Activated CD4-positive, alpha-beta T cell treated with anti-CD3 and anti-CD28 coated beads for 36 hours (primary cell): ENCODE measurements around the gene CELA2B. TPM values are rescaled to one million over a fixed set of nuclear protein-coding genes. Genes with fewer than 3 reads are reported as not detected.
A peak's percentile ranks its signal among the peaks of the same experiment; 100 is the strongest.
"Not testable (repeated sequence)": the region's sequence is repeated elsewhere in the genome, so short reads cannot be mapped to it uniquely, and the experiment has no call there.

Experiments used
- ATAC-seq: fragments of 200-7000 bp; cut with Tn5 transposase; one replicate; pipeline ENCODE4 v1.10.0; 2021; ENCODE audit warnings: mild to moderate bottlenecking, moderate library complexity
- CTCF ChIA-PET: fragments of 350-600 bp; sonication (Branson Sonifier 250); formaldehyde crosslinking; loops from one replicate; lab custom pipeline; 2021; ENCODE audit warnings: antibody characterized with exemption; lab: Charles Lee
- POLR2A ChIA-PET: fragments of 350-600 bp; sonication (Branson Sonifier 250); formaldehyde crosslinking; loops from one replicate; lab custom pipeline; 2021; ENCODE audit warnings: antibody characterized with exemption, inconsistent platforms; lab: Charles Lee
- DNase-seq: peaks from one replicate; pipeline ENCODE4 v3.0.0-alpha.2; 2020
- H3K27ac Mint-ChIP-seq: one replicate; pipeline ENCODE4 v1.8.0; 2021; ENCODE audit warnings: mixed read lengths
- H3K27me3 Mint-ChIP-seq: one replicate; pipeline ENCODE4 v1.8.0; 2021; ENCODE audit warnings: mixed read lengths
- H3K36me3 Mint-ChIP-seq: one replicate; pipeline ENCODE4 v1.8.0; 2021; ENCODE audit warnings: low read depth, mixed read lengths
- H3K4me1 Mint-ChIP-seq: one replicate; pipeline ENCODE4 v1.8.0; 2021; ENCODE audit warnings: mixed read lengths
- H3K4me3 Mint-ChIP-seq: one replicate; pipeline ENCODE4 v1.8.0; 2021; ENCODE audit warnings: mild to moderate bottlenecking, moderate library complexity, mixed read lengths
- H3K9me3 Mint-ChIP-seq: one replicate; pipeline ENCODE4 v1.8.0; 2021; ENCODE audit warnings: low read depth, mixed read lengths
- intact Hi-C, 2 experiments: fragments of 100-400 bp; cut with DNase I in 1 of 2; cut with micrococcal nuclease in 1 of 2; formaldehyde crosslinking; loops; one replicate each; pipeline versions ENCODE4 v1.14.2 to v1.15.1; 2022 to 2024; cut with DNase I, micrococcal nuclease
- total RNA-seq, 2 experiments: library from RNA; stranded (reverse); gene quantifications; one replicate each; pipeline ENCODE4 v1.2.3, GENCODE V29; 2021

CELA2B gene
- not detected for total RNA-seq

- no peaks in the 10 kb centered on the region for H3K36me3 Mint-ChIP-seq
- DNase-seq (no peak), ATAC-seq (no peak)
- no peaks in the 10 kb centered on the region for H3K27me3 Mint-ChIP-seq
- no peaks in the 10 kb centered on the region for H3K9me3 Mint-ChIP-seq
- intact Hi-C loops: no loop called here
- ChIA-PET POLR2A (no interaction called here), CTCF (no interaction called here)
- H3K4me1 Mint-ChIP-seq: no peaks in the 10 kb centered on the region
- H3K4me3 Mint-ChIP-seq: no peak within 1 kb of the TSS
- no peak within 1 kb of the TSS for H3K27ac Mint-ChIP-seq
Measured at GRCh38 chr1:15475752-15476314, at the start of gene CELA2B. TSS of gene CELA2B (plus strand) at chr1:15476104. CDS start at chr1:15476126, 22 bp downstream.

GRCh38 chr1:15426492-15427279 lies 49.2 kb upstream of the CELA2B start:
- POLR2A ChIA-PET: no interaction called here
- CTCF ChIA-PET: interaction anchor here (13.3 kb wide), 1 partner anchor 106 kb away, joined by 183 read pairs; no protein-coding TSS in a partner anchor
- Mint-ChIP-seq H3K4me1 (peaks cover 3% of the 10 kb centered on the region), H3K36me3 (peaks cover 7% of the 10 kb centered on the region), H3K27ac (no peak overlapping the region), H3K9me3 (no peaks in the 10 kb centered on the region), H3K4me3 (no peak overlapping the region), H3K27me3 (no peaks in the 10 kb centered on the region)
- intact Hi-C loops: no loop called here
- no peak for ATAC-seq
- no peak for DNase-seq

GRCh38 chr1:15427280-15427666 lies 48.6 kb upstream of the CELA2B start:
- H3K27ac Mint-ChIP-seq: no peak overlapping the region
- DNase-seq (no peak), ATAC-seq (no peak)
- POLR2A ChIA-PET: no interaction called here
- peaks cover 2% of the 10 kb centered on the region for H3K4me1 Mint-ChIP-seq
- CTCF ChIA-PET: interaction anchor here (13.3 kb wide), 1 partner anchor 107 kb away, joined by 183 read pairs; no protein-coding TSS in a partner anchor
- intact Hi-C loops: no loop called here
- H3K4me3 Mint-ChIP-seq: no peak overlapping the region
- H3K27me3 Mint-ChIP-seq: no peaks in the 10 kb centered on the region
- peaks cover 5% of the 10 kb centered on the region for H3K36me3 Mint-ChIP-seq
- no peaks in the 10 kb centered on the region for H3K9me3 Mint-ChIP-seq

- H3K4me3 Mint-ChIP-seq, ATAC-seq, H3K27ac Mint-ChIP-seq, H3K36me3 Mint-ChIP-seq, H3K9me3 Mint-ChIP-seq, intact Hi-C loops, H3K4me1 Mint-ChIP-seq, DNase-seq, H3K27me3 Mint-ChIP-seq: not testable (repeated sequence)
- ChIA-PET CTCF (interaction anchor here (1.1 to 13.3 kb wide), 2 partner anchors 20 to 108 kb away, joined by 4 to 183 read pairs; no protein-coding TSS in a partner anchor), POLR2A (interaction anchor here (0.6 kb wide), 1 partner anchor 76 kb away, joined by 4 read pairs; no protein-coding TSS in a partner anchor)
Measured at GRCh38 chr1:15428252-15428651, 47.7 kb upstream of the CELA2B start.

GRCh38 chr1:15428815-15429435 lies 47.0 kb upstream of the CELA2B start:
- no peak for DNase-seq
- CTCF ChIA-PET: interaction anchor here (1.1 to 13.3 kb wide), 2 partner anchors 21 to 108 kb away, joined by 4 to 183 read pairs; no protein-coding TSS in a partner anchor

GRCh38 chr1:15429701-15430149 lies 46.2 kb upstream of the CELA2B start:
- DNase-seq (no peak), ATAC-seq (no peak)
- Mint-ChIP-seq H3K36me3 (peaks cover 5% of the 10 kb centered on the region), H3K27me3 (no peaks in the 10 kb centered on the region), H3K27ac (no peak overlapping the region), H3K4me1 (peaks cover 2% of the 10 kb centered on the region), H3K9me3 (no peaks in the 10 kb centered on the region), H3K4me3 (no peak overlapping the region)
- CTCF ChIA-PET: interaction anchor here (13.3 kb wide), 1 partner anchor 109 kb away, joined by 183 read pairs; no protein-coding TSS in a partner anchor
- intact Hi-C loops: loop anchor here in 1 of 2 experiments (10.0 kb wide), 1 partner anchor 305 kb away; no protein-coding TSS in a partner anchor
- POLR2A ChIA-PET: no interaction called here

More at GRCh38 chr1:15428815-15429435, 47.0 kb upstream of the CELA2B start:
- Mint-ChIP-seq H3K36me3 (peaks cover 5% of the 10 kb centered on the region), H3K4me3 (no peak overlapping the region), H3K27ac (no peak overlapping the region), H3K9me3 (no peaks in the 10 kb centered on the region), H3K4me1 (peaks cover 2% of the 10 kb centered on the region), H3K27me3 (no peaks in the 10 kb centered on the region)
- POLR2A ChIA-PET: interaction anchor here (0.6 kb wide), 1 partner anchor 75 kb away, joined by 4 read pairs; no protein-coding TSS in a partner anchor
- ATAC-seq: no peak
- intact Hi-C loops: no loop called here

- H3K9me3 Mint-ChIP-seq: no peaks in the 10 kb centered on the region
- ChIA-PET CTCF (interaction anchor here (0.7 to 13.3 kb wide), 11 partner anchors 11 to 303 kb away, joined by 3 to 183 read pairs (median 5); no protein-coding TSS in a partner anchor), POLR2A (no interaction called here)
- no peaks in the 10 kb centered on the region for H3K27me3 Mint-ChIP-seq
- intact Hi-C loops: loop anchor here (1.0 to 10.0 kb wide), 2 partner anchors 108 to 306 kb away; no protein-coding TSS in a partner anchor
- H3K27ac Mint-ChIP-seq: no peak overlapping the region
- peaks cover 5% of the 10 kb centered on the region for H3K36me3 Mint-ChIP-seq
- ATAC-seq (peak; percentile 84), DNase-seq (peak; percentile 85)
- H3K4me3 Mint-ChIP-seq: no peak overlapping the region
- peaks cover 2% of the 10 kb centered on the region for H3K4me1 Mint-ChIP-seq
Measured at GRCh38 chr1:15430787-15431570, 44.9 kb upstream of the CELA2B start.

- Mint-ChIP-seq H3K36me3 (peaks cover 4% of the 10 kb centered on the region), H3K4me1 (peaks cover under 1% of the 10 kb centered on the region), H3K27me3 (no peaks in the 10 kb centered on the region), H3K27ac (no peak overlapping the region), H3K4me3 (no peak overlapping the region), H3K9me3 (no peaks in the 10 kb centered on the region)
- DNase-seq (no peak), ATAC-seq (no peak)
- ChIA-PET CTCF (interaction anchor here (0.6 to 13.3 kb wide), 13 partner anchors 10 to 303 kb away, joined by 3 to 183 read pairs (median 4); no protein-coding TSS in a partner anchor), POLR2A (no interaction called here)
- intact Hi-C loops: loop anchor here (1.0 to 10.0 kb wide), 2 partner anchors 108 to 307 kb away; no protein-coding TSS in a partner anchor
Measured at GRCh38 chr1:15431571-15431948, 44.3 kb upstream of the CELA2B start.

- ATAC-seq (no peak), DNase-seq (no peak)
- POLR2A ChIA-PET: no interaction called here
- Mint-ChIP-seq H3K4me1 (no peaks in the 10 kb centered on the region), H3K9me3 (no peaks in the 10 kb centered on the region), H3K36me3 (peaks cover 3% of the 10 kb centered on the region), H3K27me3 (no peaks in the 10 kb centered on the region), H3K27ac (no peak overlapping the region), H3K4me3 (no peak overlapping the region)
- intact Hi-C loops: loop anchor here in 1 of 2 experiments (10.0 kb wide), 1 partner anchor 308 kb away; no protein-coding TSS in a partner anchor
- CTCF ChIA-PET: interaction anchor here (0.5 to 13.3 kb wide), 8 partner anchors 10 to 304 kb away, joined by 3 to 183 read pairs (median 4); no protein-coding TSS in a partner anchor
Measured at GRCh38 chr1:15432324-15432723, 43.6 kb upstream of the CELA2B start.

GRCh38 chr1:15433471-15433870 lies 42.4 kb upstream of the CELA2B start:
- no peak overlapping the region for H3K4me3 Mint-ChIP-seq
- ATAC-seq (no peak), DNase-seq (no peak)
- ChIA-PET CTCF (interaction anchor here (13.3 kb wide), 1 partner anchor 113 kb away, joined by 183 read pairs; no protein-coding TSS in a partner anchor), POLR2A (no interaction called here)
- H3K4me1 Mint-ChIP-seq: no peaks in the 10 kb centered on the region
- H3K27ac Mint-ChIP-seq: no peak overlapping the region
- intact Hi-C loops: loop anchor here in 1 of 2 experiments (10.0 kb wide), 1 partner anchor 309 kb away; no protein-coding TSS in a partner anchor
- no peaks in the 10 kb centered on the region for H3K36me3 Mint-ChIP-seq
- H3K27me3 Mint-ChIP-seq: no peaks in the 10 kb centered on the region
- no peaks in the 10 kb centered on the region for H3K9me3 Mint-ChIP-seq
